H1 (cell line): ENCODE measurements around the gene ARL2BP. TPM values are rescaled to one million over a fixed set of nuclear protein-coding genes. Genes with fewer than 3 reads are reported as not detected.

ENCODE experiments used
- CTCF ChIA-PET: fragments of 300-600 bp; sonication (Branson Sonifier 250); formaldehyde crosslinking; loops from one replicate; lab custom pipeline; 2021; ENCODE audit not compliant: partially characterized antibody; lab: Charles Lee
- POLR2A ChIA-PET: fragments of 300-600 bp; sonication (Branson Sonifier 250); formaldehyde crosslinking; loops from one replicate; lab custom pipeline; 2021; ENCODE audit warnings: inconsistent platforms; ENCODE audit not compliant: partially characterized antibody; lab: Charles Lee
- DNase-seq, 2 experiments: peaks; one replicate each; pipeline versions ENCODE4 v3.0.0 to v3.0.0-alpha.2; 2010 to 2022; ENCODE audit warnings: low spot score in 2 of 2, low read depth in 1 of 2, mixed read lengths in 1 of 2
- FAIRE-seq: peaks from 2 replicates; lab custom pipeline; 2011; peaks lifted over from hg19 to GRCh38; lab: Jason Lieb, UNC
- H2AFZ ChIP-seq: 2 replicates; pipeline ENCODE4 v1.8.1; 2012; ENCODE audit warnings: low read length, inconsistent platforms
- H2AK5ac ChIP-seq: 2 replicates; pipeline ENCODE4 v1.6.1; 2013; ENCODE audit warnings: low read depth, low read length
- H2BK120ac ChIP-seq: replicated peaks from 2 replicates; pipeline ENCODE3; 2013; ENCODE audit warnings: low read depth, low read length, inconsistent platforms
- H2BK12ac ChIP-seq: 2 replicates; pipeline ENCODE4 v1.6.1; 2013; ENCODE audit warnings: low read depth, low read length
- H2BK15ac ChIP-seq: 2 replicates; pipeline ENCODE4 v1.6.1; 2013; ENCODE audit warnings: low read length
- H2BK20ac ChIP-seq: 2 replicates; pipeline ENCODE4 v1.6.1; 2013; ENCODE audit warnings: low read length
- H2BK5ac ChIP-seq: 2 replicates; pipeline ENCODE4 v1.6.1; 2013; ENCODE audit warnings: low read depth, low read length
- H3K14ac ChIP-seq: 2 replicates; pipeline ENCODE4 v1.6.1; 2013; ENCODE audit warnings: inconsistent platforms; ENCODE audit not compliant: insufficient read length
- H3K18ac ChIP-seq: 2 replicates; pipeline ENCODE4 v1.6.1; 2013; ENCODE audit warnings: low read length; ENCODE audit errors: extremely low read depth
- H3K23ac ChIP-seq: 2 replicates; pipeline ENCODE4 v1.6.1; 2013; ENCODE audit warnings: inconsistent platforms; ENCODE audit not compliant: insufficient read length
- H3K23me2 ChIP-seq: 2 replicates; pipeline ENCODE4 v1.6.1; 2013; ENCODE audit warnings: low read depth, low read length
- H3K27ac ChIP-seq: 2 replicates; pipeline ENCODE4 v1.6.1; 2011; ENCODE audit warnings: low read depth, low read length, inconsistent platforms
- H3K27me3 ChIP-seq, 4 experiments: replicated peaks in 1 of 4; 1 replicate in 1 of 4; 2 replicates in 3 of 4; pipeline versions ENCODE4 v1.6.1 to v1.8.1; 2011 to 2013; ENCODE audit warnings: low read length in 3 of 4, mild to moderate bottlenecking in 3 of 4, inconsistent platforms in 2 of 4, mixed read lengths in 2 of 4, moderate library complexity in 1 of 4; ENCODE audit not compliant: control insufficient read depth in 3 of 4, insufficient read depth in 3 of 4; ENCODE audit errors: extremely low read depth in 1 of 4
- H3K36me3 ChIP-seq, 4 experiments: 2 replicates each; pipeline versions ENCODE4 v1.6.1 to v1.8.1; 2011 to 2013; ENCODE audit warnings: mild to moderate bottlenecking in 4 of 4, low read length in 3 of 4, moderate library complexity in 2 of 4, control low read depth in 1 of 4, inconsistent platforms in 1 of 4; ENCODE audit not compliant: insufficient read depth in 4 of 4, control insufficient read depth in 2 of 4
- H3K4ac ChIP-seq: replicated peaks from 2 replicates; pipeline ENCODE3; 2013; ENCODE audit warnings: low read length, low read depth, mixed read lengths, inconsistent platforms; ENCODE audit not compliant: insufficient read length
- H3K4me1 ChIP-seq, 4 experiments: replicated peaks in 1 of 4; 1 replicate in 1 of 4; 2 replicates in 3 of 4; pipeline versions ENCODE4 v1.6.1 to v1.8.1; 2011 to 2013; ENCODE audit warnings: low read length in 3 of 4, inconsistent platforms in 2 of 4, mixed read lengths in 1 of 4; ENCODE audit not compliant: insufficient read depth in 4 of 4, control insufficient read depth in 3 of 4
- H3K4me2 ChIP-seq, 2 experiments: 2 replicates each; pipeline versions ENCODE4 v1.6.1 to v1.8.1; 2011 to 2013; ENCODE audit warnings: low read depth in 2 of 2, low read length in 2 of 2, control low read depth in 1 of 2, inconsistent platforms in 1 of 2, mild to moderate bottlenecking in 1 of 2; ENCODE audit not compliant: insufficient read depth in 1 of 2
- H3K4me3 ChIP-seq, 4 experiments: fragments of 200-600, 300-600 bp in 1 of 4; sonication (generic), shearing (Covaris generic), sonication (Bioruptor Twin) in 1 of 4; 2 replicates each; pipeline versions ENCODE4 v1.5.1 to v1.8.1; 2011 to 2016; ENCODE audit warnings: low read length in 4 of 4, low read depth in 3 of 4, control low read depth in 2 of 4, inconsistent platforms in 2 of 4, mild to moderate bottlenecking in 2 of 4, mixed read lengths in 1 of 4, moderate library complexity in 1 of 4; ENCODE audit not compliant: insufficient read depth in 2 of 4; ENCODE audit errors: extremely low read depth in 1 of 4
- H3K56ac ChIP-seq: replicated peaks from 2 replicates; pipeline ENCODE3; 2013; ENCODE audit warnings: low read depth, mild to moderate bottlenecking, mixed read lengths, low read length, inconsistent platforms; ENCODE audit not compliant: insufficient read length
- H3K79me1 ChIP-seq: 2 replicates; pipeline ENCODE4 v1.6.1; 2013; ENCODE audit warnings: low read depth, low read length, control low read depth
- H3K79me2 ChIP-seq, 2 experiments: 2 replicates each; pipeline versions ENCODE4 v1.6.1 to v1.8.1; 2012 to 2013; ENCODE audit warnings: low read length in 2 of 2, mild to moderate bottlenecking in 2 of 2, inconsistent platforms in 1 of 2; ENCODE audit not compliant: insufficient read depth in 2 of 2, control insufficient read depth in 1 of 2
- H3K9ac ChIP-seq, 4 experiments: replicated peaks in 1 of 4; 1 replicate in 1 of 4; 2 replicates in 3 of 4; pipeline versions ENCODE4 v1.6.1 to v1.8.1; 2011 to 2013; ENCODE audit warnings: low read depth in 3 of 4, low read length in 3 of 4, control low read depth in 2 of 4, mild to moderate bottlenecking in 2 of 4, moderate library complexity in 2 of 4, inconsistent platforms in 1 of 4; ENCODE audit errors: extremely low read depth in 1 of 4
- H3K9me3 ChIP-seq, 2 experiments: 2 replicates each; pipeline versions ENCODE4 v1.6.1 to v1.8.1; 2012 to 2013; ENCODE audit warnings: mild to moderate bottlenecking in 2 of 2, moderate library complexity in 2 of 2, control low read depth in 1 of 2, inconsistent platforms in 1 of 2, low read depth in 1 of 2, low read length in 1 of 2, mixed read lengths in 1 of 2; ENCODE audit not compliant: insufficient read depth in 2 of 2
- H4K20me1 ChIP-seq, 2 experiments: replicated peaks in 1 of 2; 2 replicates each; pipeline versions ENCODE3 to v1.8.1; 2011 to 2013; ENCODE audit warnings: inconsistent platforms in 2 of 2, low read length in 2 of 2, mild to moderate bottlenecking in 1 of 2; ENCODE audit not compliant: insufficient read depth in 2 of 2, control insufficient read depth in 1 of 2
- H4K5ac ChIP-seq: 2 replicates; pipeline ENCODE4 v1.6.1; 2013; ENCODE audit warnings: low read length, low read depth, mixed read lengths, inconsistent platforms; ENCODE audit not compliant: insufficient read length
- H4K8ac ChIP-seq: 2 replicates; pipeline ENCODE4 v1.8.0; 2013; ENCODE audit warnings: mild to moderate bottlenecking, moderate library complexity, low read length, inconsistent platforms; ENCODE audit not compliant: insufficient read depth; ENCODE audit errors: extremely low read depth
- H4K91ac ChIP-seq: replicated peaks from 2 replicates; pipeline ENCODE3; 2013; ENCODE audit warnings: low read length, mixed read lengths, inconsistent platforms; ENCODE audit not compliant: insufficient read length
- CEBPB ChIP-seq: IDR thresholded peaks from 2 replicates; pipeline ENCODE4 v1.6.1; 2012; ENCODE audit warnings: low read depth, low read length
- CHD2 ChIP-seq: IDR thresholded peaks from 2 replicates; pipeline ENCODE4 v1.6.1; 2012; ENCODE audit warnings: low read length, improper control_type of control experiment
- EZH2 ChIP-seq: fragments of 200-600 bp; sonication (generic); IDR thresholded peaks from 2 replicates; pipeline ENCODE4 v1.7.1; 2012; ENCODE audit warnings: low read depth, mild to moderate bottlenecking, moderate library complexity, low read length, inconsistent platforms; ENCODE audit not compliant: severe bottlenecking
- KDM4A ChIP-seq: IDR thresholded peaks from one replicate; pipeline ENCODE4 v1.7.1; 2012; ENCODE audit warnings: low read depth, mild to moderate bottlenecking, moderate library complexity, low read length, inconsistent platforms; ENCODE audit not compliant: severe bottlenecking
- MAX ChIP-seq: IDR thresholded peaks from 2 replicates; pipeline ENCODE4 v1.6.1; 2012; ENCODE audit warnings: inconsistent platforms
- RFX5 ChIP-seq: IDR thresholded peaks from 2 replicates; pipeline ENCODE4 v1.6.1; 2011; ENCODE audit warnings: low read depth, low read length, improper control_type of control experiment, borderline replicate concordance
- SIN3A ChIP-seq, 2 experiments: IDR thresholded peaks in 1 of 2; conservative IDR thresholded peaks in 1 of 2; 2 replicates each; pipeline ENCODE4 v1.6.1; 2011 to 2012; ENCODE audit warnings: low read length in 2 of 2, improper control_type of control experiment in 1 of 2, low read depth in 1 of 2, mild to moderate bottlenecking in 1 of 2
- TAF7 ChIP-seq: optimal IDR thresholded peaks from 2 replicates; pipeline ENCODE3; 2011; ENCODE audit warnings: low read depth, mild to moderate bottlenecking, inconsistent platforms, low read length, moderate library complexity, borderline replicate concordance
- WGBS, 2 experiments: shearing (Covaris generic) in 1 of 2; methylation state at CpG; one replicate each; pipeline versions ENCODE4 v1.1.6 to v1.1.7; 2013 to 2015; ENCODE audit warnings: low lambda C conversion rate in 2 of 2, mixed read lengths in 2 of 2, inconsistent platforms in 1 of 2, low coverage in 1 of 2, missing lambda C conversion rate in 1 of 2; ENCODE audit not compliant: insufficient replicate concordance in 2 of 2, insufficient coverage in 1 of 2, insufficient read length in 1 of 2; ENCODE audit errors: extremely low coverage in 1 of 2, missing lambda C conversion rate in 1 of 2; 5-methylcytosine and 5-hydroxymethylcytosine counted together
- long read RNA-seq, 2 experiments: library from RNA in 1 of 2; library from capped mRNA in 1 of 2; stranded (forward); transcript quantifications; one replicate each; pipeline ENCODE4 v2.0.0, GENCODE V29; 2021; ENCODE audit warnings: inconsistent platforms in 1 of 2
- polyA minus RNA-seq, 3 experiments: library from RNA; depleted of rRNA, polyadenylated mRNA; stranded (reverse); fragments of >200 nt; gene quantifications; 1 replicate in 2 of 3; 2 replicates in 1 of 3; pipeline ENCODE4 v1.2.3, GENCODE V29; 2011
- polyA plus RNA-seq, 7 experiments: library from polyadenylated mRNA; depleted of rRNA in 3 of 7; stranded (reverse) in 5 of 7; unstranded in 2 of 7; fragments of >200 nt in 5 of 7; fragments of 200-250 nt in 2 of 7; gene quantifications; 1 replicate in 5 of 7; 2 replicates in 1 of 7; 4 replicates in 1 of 7; pipeline versions ENCODE4 v1.2.1 to v1.2.3, GENCODE V29; 2011 to 2013; ENCODE audit warnings: missing spikeins in 2 of 7, mixed read lengths in 2 of 7
- total RNA-seq: library from RNA; stranded (reverse); fragmentation: NEBNext Ultra II Directional; extraction: Animal tissue kit (Norgen Biotek cat#: 25700); gene quantifications from 2 replicates; pipeline ENCODE4 v1.2.1, GENCODE V29; 2021

The ARL2BP gene
- total RNA-seq (13.6 and 13.7 TPM in 2 replicates), polyA plus RNA-seq (2011; rRNA removed) (13.3 and 18.3 TPM in 2 replicates), polyA minus RNA-seq (2011; rRNA and poly(A)+ RNA removed) (9.9 TPM in 2 replicates)
- polyA plus RNA-seq (2011; cell fraction: cytosol; rRNA removed): 12.6 TPM
- 5.5 TPM for polyA plus RNA-seq (2011; cell fraction: nucleus; rRNA removed)
- 8.6 to 11.7 TPM (median 10.3 TPM) in 4 replicates for polyA plus RNA-seq (2012, experiment 1 of 2)
- polyA plus RNA-seq (2012, experiment 2 of 2): 3.9 TPM
- polyA plus RNA-seq (2013, experiment 1 of 2): 11.1 TPM
- polyA plus RNA-seq (2013, experiment 2 of 2): 11.9 TPM
- 10.2 TPM for polyA minus RNA-seq (2011; cell fraction: cytosol; rRNA and poly(A)+ RNA removed)
- polyA minus RNA-seq (2011; cell fraction: nucleus; rRNA and poly(A)+ RNA removed): 6.4 TPM
- long read RNA-seq, experiment 1, transcript ARL2BP-201 (6 exons, 2,130 nt): major isoform, 15 of 21 reads
- long read RNA-seq, experiment 1, partial matches to known transcripts: 3 of 21 reads
- long read RNA-seq, experiment 1, other reads (novel, unspliced or antisense): 3 of 21 reads
- long read RNA-seq, experiment 2, transcript ARL2BP-201 (6 exons, 2,130 nt): major isoform, 8 of 10 reads
- long read RNA-seq, experiment 2, partial matches to known transcripts: 1 of 10 reads
- long read RNA-seq, experiment 2, other reads (novel, unspliced or antisense): 0 of 10 reads

GRCh38 chr16:57244767-57245471, at the start of gene ARL2BP:
Gene ARL2BP, plus strand, starts transcription at chr16:57245259. Its CDS starts 109 bp downstream, at chr16:57245368.
- H2BK120ac ChIP-seq: no peak within 1 kb of the TSS
- H4K91ac ChIP-seq: peak within 1 kb of the TSS; percentile 45
- H3K27ac ChIP-seq: no peak within 1 kb of the TSS
- no peak within 1 kb of the TSS; the same call in 1 of the 2 replicates for H2BK5ac ChIP-seq
- no peaks in the 10 kb centered on the region for H3K36me3 ChIP-seq
- H3K23me2 ChIP-seq: peaks cover 3% of the 10 kb centered on the region
- WGBS, 2 experiments: 2% methylated on average over 63 of the region's 77 CpGs; no CpG with 5 or more reads in 1 of the 2 experiments
- H4K8ac ChIP-seq: peak within 1 kb of the TSS; percentile 87
- H3K23ac ChIP-seq: no peak within 1 kb of the TSS
- no peak within 1 kb of the TSS for H2BK20ac ChIP-seq
- ChIA-PET CTCF (interaction anchor here (1.1 to 2.5 kb wide), 5 partner anchors 11 to 173 kb away, joined by 3 to 7 read pairs (median 3); partner anchors contain the start of genes CCL17 and CPNE2), POLR2A (interaction anchor here (0.6 to 1.7 kb wide), 5 partner anchors 9 to 59 kb away, joined by 3 to 5 read pairs (median 4); partner anchors contain the start of gene PSME3IP1)
- 0 out of 2 replicates have a peak within 1 kb of the TSS, but pooled peaks have one; percentile 42 for H3K18ac ChIP-seq
- H3K56ac ChIP-seq: peak within 1 kb of the TSS; percentile 9
- no peak within 1 kb of the TSS for H2BK15ac ChIP-seq
- no peaks in the 10 kb centered on the region for H3K27me3 ChIP-seq
- no peak within 1 kb of the TSS for H2AK5ac ChIP-seq
- FAIRE-seq: no peak
- H3K9ac ChIP-seq: peak within 1 kb of the TSS; percentile 36 to 74 (median 50); a peak in 6 of 7 replicates
- no peak within 1 kb of the TSS for H3K4ac ChIP-seq
- no peaks in the 10 kb centered on the region; a peak in 1 of 7 replicates for H3K4me1 ChIP-seq
- H3K9me3 ChIP-seq: no peaks in the 10 kb centered on the region
- H3K4me2 ChIP-seq: peak within 1 kb of the TSS; percentile 55 to 67
- H3K79me2 ChIP-seq: no peaks in the 10 kb centered on the region
- H3K79me1 ChIP-seq: no peaks in the 10 kb centered on the region; the same call in 1 of the 2 replicates
- H3K14ac ChIP-seq: no peak within 1 kb of the TSS
- no peak within 1 kb of the TSS for H2BK12ac ChIP-seq
- peak within 1 kb of the TSS; percentile 99 for H2AFZ ChIP-seq
- peaks cover 0 to 2% of the 10 kb centered on the region in 2 experiments for H4K20me1 ChIP-seq
- DNase-seq: peak; percentile 91 to 95
- H3K4me3 ChIP-seq: peak within 1 kb of the TSS; percentile 46 to 78 (median 63)
- peak within 1 kb of the TSS; percentile 73 for H4K5ac ChIP-seq
- TF ChIP-seq MAX (peak; percentile 67; the same call in 1 of the 2 replicates), CEBPB (no peak), KDM4A (peak; percentile 18), SIN3A (conservative IDR thresholded peaks at IDR 0.05 in 1 of 2, IDR thresholded peaks at IDR 0.05 in 1 of 2; ENCODE audit: low read depth in 1 of 2, low read length in 2 of 2) (peak; percentile 10 to 70; a peak in 3 of 4 replicates), EZH2 (no peak), TAF7 (no peak), CHD2 (peak; percentile 77), RFX5 (no peak)
